ENCODE results near the gene TMSB4X. TPM values are rescaled to one million over a fixed set of nuclear protein-coding genes. Genes with fewer than 3 reads are reported as not detected.

TMSB4X gene
- total RNA-seq (2013), result 11,601 TPM
- polyA plus RNA-seq (over 10,000 TPM; 15,641 to 31,074 (median 27,127) TPM), polyA minus RNA-seq (1,393 and 2,994 TPM in 2 replicates), total RNA-seq (650 to 2,292 (median 1,788) reads per million in 11 experiments)

GRCh38 chrX:12974796-12975669, at the start of gene TMSB4X:
Gene TMSB4X, plus strand, starts transcription at chrX:12975110.
- H3K4me1 Mint-ChIP-seq, result peaks cover 46% of the 10 kb centered on the region
- peak within 1 kb of the TSS; percentile 77 for H3K4me2 ChIP-seq (replicated peaks; ENCODE audit: extremely low read depth, low read length, poor library complexity, severe bottlenecking)
- H3K36me3 ChIP-seq (replicated peaks in 1 of 2; ENCODE audit: control insufficient read depth in 1 of 2, insufficient read depth in 2 of 2, low read length in 2 of 2), result peaks cover 4 to 6% of the 10 kb centered on the region in 2 donors
- H3K36me3 Mint-ChIP-seq, result peaks cover 25 to 26% of the 10 kb centered on the region in 2 donors
- peaks cover 41 to 77% of the 10 kb centered on the region in 2 donors for H3K4me1 ChIP-seq (ENCODE audit: control insufficient read depth in 1 of 2, insufficient read depth in 2 of 2, low read length in 2 of 2)
- peak within 1 kb of the TSS; percentile 87 to 97 (median 95) for H3K4me3 ChIP-seq (replicated peaks in 1 of 3; ENCODE audit: low read depth in 2 of 3, low read length in 3 of 3)
- H3K9me3 Mint-ChIP-seq, result peaks cover 0 to 29% (median 14%) of the 10 kb centered on the region in 7 donors
- peak within 1 kb of the TSS; percentile 94 to 99 (median 97) for H3K27ac Mint-ChIP-seq
- H4K20me1 ChIP-seq (ENCODE audit: insufficient read depth, low read length), result peaks cover 26% of the 10 kb centered on the region
- peak within 1 kb of the TSS; percentile 93 to 98 for H3K27ac ChIP-seq (ENCODE audit: low read depth in 1 of 2, low read length in 2 of 2)
- peak; percentile 70 to 85 (median 79) for DNase-seq
- intact Hi-C loops (cut with micrococcal nuclease), result loop anchor here (5.0 to 10.0 kb wide), 4 partner anchors 32 to 520 kb away; no protein-coding TSS in a partner anchor
- 0% methylated on average over 8 of the region's 60 CpGs for WGBS (ENCODE audit: insufficient coverage)
- H3K27me3 ChIP-seq (ENCODE audit: control insufficient read depth in 2 of 2, insufficient read depth in 2 of 2, low read length in 2 of 2), result peaks cover 0 to 8% of the 10 kb centered on the region in 2 donors
- H3K79me2 ChIP-seq (ENCODE audit: insufficient read depth, low read length), result peaks cover 51% of the 10 kb centered on the region
- peak within 1 kb of the TSS; percentile 95 for H3K9ac ChIP-seq (ENCODE audit: insufficient read depth, low read length, poor library complexity, severe bottlenecking)
- peaks cover 0 to 81% (median 0%) of the 10 kb centered on the region in 3 donors for H3K27me3 Mint-ChIP-seq (ENCODE audit: low read depth in 3 of 3)
- H3K9me3 ChIP-seq (replicated peaks in 1 of 2; ENCODE audit: control insufficient read depth in 1 of 2, insufficient read depth in 1 of 2, low read length in 2 of 2), result peaks cover 0 to 6% of the 10 kb centered on the region in 2 donors
- peak within 1 kb of the TSS; percentile 27 for H2AFZ ChIP-seq (ENCODE audit: insufficient read depth, low read depth, low read length, poor library complexity, severe bottlenecking)
- H3K4me3 Mint-ChIP-seq, result peak within 1 kb of the TSS; percentile 98
- TF ChIP-seq CTCF (IDR thresholded peaks at IDR 0.05), result no peak

- no peak for TF ChIP-seq CTCF (IDR thresholded peaks at IDR 0.05)
- Histone ChIP-seq H3K36me3 (replicated peaks in 1 of 2; ENCODE audit: control insufficient read depth in 1 of 2, insufficient read depth in 2 of 2, low read length in 2 of 2) (no peaks in the 10 kb centered on the region), H3K4me3 (replicated peaks in 1 of 3; ENCODE audit: low read depth in 2 of 3, low read length in 3 of 3) (no peak overlapping the region), H2AFZ (ENCODE audit: insufficient read depth, low read depth, low read length, poor library complexity, severe bottlenecking) (no peak overlapping the region), H3K9me3 (replicated peaks in 1 of 2; ENCODE audit: control insufficient read depth in 1 of 2, insufficient read depth in 1 of 2, low read length in 2 of 2) (peaks cover 4 to 10% of the 10 kb centered on the region in 2 donors), H3K27ac (ENCODE audit: low read depth in 1 of 2, low read length in 2 of 2) (no peak overlapping the region), H3K4me2 (replicated peaks; ENCODE audit: extremely low read depth, low read length, poor library complexity, severe bottlenecking) (no peak overlapping the region), H3K4me1 (ENCODE audit: control insufficient read depth in 1 of 2, insufficient read depth in 2 of 2, low read length in 2 of 2) (no peaks in the 10 kb centered on the region), H3K79me2 (ENCODE audit: insufficient read depth, low read length) (no peaks in the 10 kb centered on the region), H3K27me3 (ENCODE audit: control insufficient read depth in 2 of 2, insufficient read depth in 2 of 2, low read length in 2 of 2) (peaks cover 0 to 46% of the 10 kb centered on the region in 2 donors), H4K20me1 (ENCODE audit: insufficient read depth, low read length) (no peaks in the 10 kb centered on the region), H3K9ac (ENCODE audit: insufficient read depth, low read length, poor library complexity, severe bottlenecking) (no peak overlapping the region)
- H3K27me3 Mint-ChIP-seq (ENCODE audit: low read depth in 3 of 3), result peaks cover 0 to 44% (median 0%) of the 10 kb centered on the region in 3 donors
- peak overlapping the region in 1 of 7 donors; percentile 57 for H3K27ac Mint-ChIP-seq
- intact Hi-C loops (cut with micrococcal nuclease), result no loop called here
- 83% methylated on average over 1 of the region's 4 CpGs for WGBS (ENCODE audit: insufficient coverage)
- peak in 1 of 3 donors; percentile 22 for DNase-seq
- H3K36me3 Mint-ChIP-seq, result no peaks in the 10 kb centered on the region
- no peak overlapping the region for H3K4me3 Mint-ChIP-seq
- H3K4me1 Mint-ChIP-seq, result peaks cover 10% of the 10 kb centered on the region
- H3K9me3 Mint-ChIP-seq, result peaks cover 3 to 42% (median 12%) of the 10 kb centered on the region in 7 donors
Measured at GRCh38 chrX:12929701-12930100, 45.2 kb upstream of the TMSB4X start.
